LNCaP clone FGC (cell line): Measurements from ENCODE around the gene STK11.
A peak's percentile ranks its signal among the peaks of the same experiment; 100 is the strongest.
"Not testable (repeated sequence)": the region's sequence is repeated elsewhere in the genome, so short reads cannot be mapped to it uniquely, and the experiment has no call there.

Experiments
- DNase-seq: peaks from one replicate; pipeline ENCODE4 v3.0.0-alpha.2; 2011; ENCODE audit warnings: low read depth
- H3K4me3 ChIP-seq: 2 replicates; pipeline ENCODE4 v1.5.1; 2011; ENCODE audit warnings: mild to moderate bottlenecking, low read depth, low read length, control low read depth
- CTCF ChIP-seq: IDR thresholded peaks from 2 replicates; pipeline ENCODE4 v1.5.1; 2012; ENCODE audit warnings: mild to moderate bottlenecking; ENCODE audit not compliant: control insufficient read depth, insufficient read depth; ENCODE audit errors: extremely low read depth

The STK11 gene

GRCh38 chr19:1241417-1242095 is 36.0 kb downstream of the STK11 start, which contains the start of gene ATP5F1D:
ATP5F1D (plus strand) TSS chr19:1241751; CDS start chr19:1241851, 100 bp downstream.
- TF ChIP-seq CTCF: no peak
- peak within 1 kb of the TSS; percentile 84 for H3K4me3 ChIP-seq
- DNase-seq: no peak

- peak; percentile 85 for TF ChIP-seq CTCF
- DNase-seq: no peak
- peak overlapping the region; percentile 41 for H3K4me3 ChIP-seq
Measured at GRCh38 chr19:1243768-1244692, 38.5 kb downstream of the STK11 start.

GRCh38 chr19:1244693-1245451 is 39.3 kb downstream of the STK11 start:
- no peak for DNase-seq
- TF ChIP-seq CTCF: no peak
- peak overlapping the region; percentile 41 for H3K4me3 ChIP-seq

GRCh38 chr19:1245494-1246264 is 40.1 kb downstream of the STK11 start:
- no peak for DNase-seq
- H3K4me3 ChIP-seq: no peak overlapping the region
- TF ChIP-seq CTCF: no peak

GRCh38 chr19:1246265-1247087 is 40.9 kb downstream of the STK11 start:
- DNase-seq, H3K4me3 ChIP-seq: not testable (repeated sequence)

- peak overlapping the region; percentile 66 for H3K4me3 ChIP-seq
- DNase-seq: no peak
- no peak for TF ChIP-seq CTCF
Measured at GRCh38 chr19:1247748-1248138, 42.2 kb downstream of the STK11 start.
